Ramos (cell line): ENCODE measurements around the gene FGF10.

Experiments
- in situ Hi-C: fragments of 300-500 bp; cut with MboI; formaldehyde crosslinking; loops from one replicate; pipeline ENCODE4 v1.14.3; 2022; ENCODE audit warnings: low sequenced_read_pairs; ENCODE audit not compliant: unreplicated experiment

The FGF10 gene

DNA sequence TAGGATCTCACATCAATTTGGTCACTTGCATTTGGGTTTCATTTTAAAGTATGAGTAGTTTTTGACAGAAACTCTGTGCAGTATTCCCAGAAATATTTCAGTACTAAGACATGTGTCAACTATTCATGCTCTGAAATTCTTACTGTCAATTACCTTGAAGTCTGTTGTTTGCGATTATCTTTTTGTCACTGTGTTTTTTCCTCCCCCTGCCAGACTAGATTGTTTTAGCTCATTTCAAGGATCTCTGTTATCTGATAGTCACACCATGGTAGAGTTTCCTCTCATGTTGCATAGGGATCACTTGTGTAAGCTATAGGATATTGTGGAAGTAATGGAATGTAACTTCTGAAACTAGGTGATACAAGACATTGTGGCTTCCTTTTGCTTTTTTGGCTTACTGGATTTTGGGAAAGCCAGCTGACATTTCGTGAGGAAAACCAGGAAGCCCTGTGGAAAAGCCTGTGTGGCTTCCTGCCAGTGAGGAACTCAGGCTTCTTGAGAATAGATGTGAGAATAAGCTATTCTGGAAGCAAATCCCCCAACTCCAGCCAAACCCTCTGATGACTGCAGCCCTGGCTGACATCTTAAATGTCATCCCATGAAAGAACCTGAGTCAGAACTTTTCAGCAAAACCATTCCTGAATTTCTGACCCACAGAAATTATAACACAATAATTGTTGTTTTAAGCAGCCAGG, 122.2 kb downstream of the FGF10 start:
- in situ Hi-C loops, result no loop called here

DNA sequence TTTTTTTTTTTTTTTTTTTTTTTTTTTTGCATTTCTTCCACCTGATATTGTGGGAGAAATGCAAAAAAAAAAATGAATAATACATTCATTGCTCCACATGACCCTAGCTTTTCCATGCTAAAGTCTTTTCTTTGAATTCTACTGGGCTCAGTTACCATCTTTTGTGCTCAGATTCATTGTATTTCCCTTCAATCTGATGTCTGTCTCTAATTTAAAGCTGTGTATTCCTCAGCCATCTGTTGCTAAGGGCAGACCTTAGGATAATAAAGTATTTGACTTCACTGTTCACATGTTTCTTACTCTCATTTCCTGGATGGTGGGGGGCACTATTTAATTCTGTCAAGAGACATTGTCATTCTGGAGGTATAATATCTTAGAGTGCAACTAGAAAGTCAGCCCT, 123.5 kb downstream of the FGF10 start:
- in situ Hi-C loops, result no loop called here

DNA sequence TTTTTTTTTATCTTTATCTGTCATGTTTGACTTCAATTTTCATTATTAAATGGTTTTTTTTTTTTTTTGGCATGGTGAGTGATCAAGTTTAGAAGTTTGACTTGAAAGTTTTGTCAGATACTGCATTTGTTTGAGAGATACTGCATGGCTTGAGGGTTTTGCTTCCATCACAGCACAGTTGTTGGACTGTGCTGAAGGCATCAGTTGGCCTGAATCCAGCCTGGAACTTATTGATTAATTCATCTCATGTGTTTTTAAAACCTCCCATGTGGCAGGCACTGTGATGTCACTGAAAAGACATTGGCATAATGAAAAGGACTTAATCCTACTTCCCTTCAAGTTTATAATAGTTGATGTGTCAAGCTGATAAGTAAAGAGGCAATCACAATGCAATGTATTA, 128.4 kb downstream of the FGF10 start:
- in situ Hi-C loops, result no loop called here

DNA sequence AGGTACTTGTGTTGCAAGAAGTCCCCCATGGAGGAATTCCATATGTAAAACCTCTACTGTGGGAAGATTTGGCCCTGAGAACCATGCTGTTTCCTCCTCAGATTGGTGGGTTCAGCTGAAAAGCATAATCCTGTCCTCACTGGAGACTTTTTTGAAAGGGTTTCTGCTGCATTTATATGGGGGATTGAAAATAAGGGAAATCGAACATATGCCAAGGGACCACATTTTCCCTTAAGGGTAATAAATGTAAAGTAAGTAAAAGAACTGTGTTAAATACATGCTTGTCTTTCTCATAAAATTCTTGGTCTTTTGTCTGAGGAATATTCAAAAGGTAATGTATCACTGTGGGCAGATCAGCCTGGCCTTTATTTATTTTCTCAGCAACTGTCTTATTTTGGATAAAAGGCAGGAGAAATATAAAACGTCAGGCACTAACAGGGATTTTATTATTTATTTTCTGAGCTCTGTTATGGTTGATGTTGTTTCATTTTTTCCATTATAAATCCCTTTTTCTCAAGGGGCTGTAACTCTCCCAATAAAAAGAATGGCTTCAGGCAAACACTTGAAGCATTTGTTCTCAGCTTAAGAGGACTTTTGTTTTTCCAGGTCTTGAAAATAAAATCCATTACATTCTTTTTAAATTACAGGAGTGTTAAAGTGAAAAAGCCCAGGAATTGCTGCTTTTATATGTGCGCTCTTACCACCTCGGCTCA, 131.4 kb downstream of the FGF10 start:
- in situ Hi-C loops, result no loop called here

DNA sequence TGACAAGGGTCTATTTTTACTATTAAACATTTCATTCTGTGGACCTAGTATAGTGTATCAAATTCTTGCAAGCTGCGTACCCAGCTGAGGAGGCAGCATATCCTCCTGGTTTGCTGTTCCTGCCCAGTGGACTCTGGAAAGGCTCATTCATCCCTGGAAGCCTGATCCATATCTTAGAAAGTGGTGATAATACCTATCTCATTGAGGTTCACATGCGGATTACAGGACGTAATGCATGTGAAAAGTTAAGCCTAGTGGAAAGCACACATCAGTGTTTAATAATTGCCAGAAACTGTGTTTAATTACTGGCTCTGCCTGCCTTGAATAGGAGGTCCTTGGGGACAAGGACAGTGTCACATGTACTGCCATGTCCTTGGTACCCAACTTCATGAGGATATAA, 132.0 kb downstream of the FGF10 start:
- in situ Hi-C loops, result no loop called here
